Superior temporal gyrus (tissue), 1 donor: ENCODE data around the gene CIDEB.

Source experiments
- DNase-seq: peaks from one replicate; pipeline ENCODE4 v3.0.0-alpha.2; 2016; ENCODE audit errors: extremely low spot score

The CIDEB gene

GRCh38 chr14:24291446-24292117, 16.2 kb downstream of the CIDEB start:
- DNase-seq: no peak

- no peak for DNase-seq
Measured at GRCh38 chr14:24290746-24291145, 17.0 kb downstream of the CIDEB start.

- DNase-seq: no peak
Measured at GRCh38 chr14:24289649-24290280, 18.0 kb downstream of the CIDEB start.

- no peak for DNase-seq
Measured at GRCh38 chr14:24286996-24287395, 20.8 kb downstream of the CIDEB start.

GRCh38 chr14:24285351-24285750, 22.4 kb downstream of the CIDEB start:
- DNase-seq: no peak

- no peak for DNase-seq
Measured at GRCh38 chr14:24284501-24285035, 23.2 kb downstream of the CIDEB start.

- DNase-seq: no peak
Measured at GRCh38 chr14:24283796-24284460, 23.8 kb downstream of the CIDEB start.

- no peak for DNase-seq
Measured at GRCh38 chr14:24282736-24283135, 25.0 kb downstream of the CIDEB start.

GRCh38 chr14:24281636-24282035, 26.1 kb downstream of the CIDEB start:
- no peak for DNase-seq

GRCh38 chr14:24280797-24281460, 26.8 kb downstream of the CIDEB start:
- DNase-seq: no peak

- DNase-seq: peak; percentile 69
Measured at GRCh38 chr14:24279301-24280186, 28.2 kb downstream of the CIDEB start.

- DNase-seq: no peak
Measured at GRCh38 chr14:24278424-24278823, 29.4 kb downstream of the CIDEB start.

- DNase-seq: no peak
Measured at GRCh38 chr14:24277606-24278321, 30.0 kb downstream of the CIDEB start.

GRCh38 chr14:24277071-24277470, 30.7 kb downstream of the CIDEB start:
- no peak for DNase-seq

- peak; percentile 27 for DNase-seq
Measured at GRCh38 chr14:24274101-24274543, 33.7 kb downstream of the CIDEB start.

- DNase-seq: no peak
Measured at GRCh38 chr14:24273422-24273998, 34.3 kb downstream of the CIDEB start.

GRCh38 chr14:24272467-24272866, 35.3 kb downstream of the CIDEB start:
- no peak for DNase-seq

GRCh38 chr14:24271834-24272263, 35.9 kb downstream of the CIDEB start:
- DNase-seq: no peak

- peak; percentile 88 for DNase-seq
Measured at GRCh38 chr14:24271134-24271833, 36.5 kb downstream of the CIDEB start, which contains the start of gene RABGGTA. TSS of gene RABGGTA (minus strand) at chr14:24271597. CDS start at chr14:24271115, 482 bp downstream.
